HG02938 (cell line): ENCODE data around the gene BAZ1A.

Experiments used
- ATAC-seq: cut with Tn5 transposase; IDR thresholded peaks from one replicate; pipeline ENCODE4 v1.9.1; 2021; ENCODE audit warnings: mild to moderate bottlenecking, moderate library complexity; ENCODE audit not compliant: unreplicated experiment

The BAZ1A gene

GRCh38 chr14:34723867-34724266, 151.3 kb downstream of the BAZ1A start:
- ATAC-seq, result no peak

GRCh38 chr14:34722723-34723545, 152.2 kb downstream of the BAZ1A start:
- no peak for ATAC-seq

GRCh38 chr14:34721129-34721528, 154.0 kb downstream of the BAZ1A start:
- no peak for ATAC-seq

- no peak for ATAC-seq
Observed at GRCh38 chr14:34718750-34719304, 156.3 kb downstream of the BAZ1A start.

- no peak for ATAC-seq
Observed at GRCh38 chr14:34715127-34715863, 159.9 kb downstream of the BAZ1A start.

GRCh38 chr14:34714320-34715126, 160.6 kb downstream of the BAZ1A start, which contains the start of gene CFL2:
Gene CFL2, minus strand, starts transcription at chr14:34714593. Its CDS starts 53 bp downstream, at chr14:34714540.
- ATAC-seq, result peak; percentile 66

- peak; percentile 13 for ATAC-seq
Observed at GRCh38 chr14:34713681-34714319, 161.4 kb downstream of the BAZ1A start.

GRCh38 chr14:34713122-34713680, 162.0 kb downstream of the BAZ1A start:
- no peak for ATAC-seq

- ATAC-seq, result no peak
Observed at GRCh38 chr14:34711796-34712712, 163.1 kb downstream of the BAZ1A start.

GRCh38 chr14:34711169-34711568, 164.0 kb downstream of the BAZ1A start:
- ATAC-seq, result peak; percentile 45

GRCh38 chr14:34710744-34711143, 164.4 kb downstream of the BAZ1A start:
- no peak for ATAC-seq

- no peak for ATAC-seq
Observed at GRCh38 chr14:34710006-34710405, 165.2 kb downstream of the BAZ1A start.

- ATAC-seq, result no peak
Observed at GRCh38 chr14:34707722-34708121, 167.4 kb downstream of the BAZ1A start.
